ENCODE measurements around the gene TOP2B.

Gene TOP2B

GRCh38 chr3:25581823-25582222, 82.9 kb downstream of the TOP2B start:
- DNase-seq: no peak

- no peak for DNase-seq
These were observed 83.4 kb downstream of the TOP2B start for GRCh38 chr3:25581335-25581734.

GRCh38 chr3:25580534-25580933, 84.2 kb downstream of the TOP2B start:
- DNase-seq: no peak

GRCh38 chr3:25578059-25578458, 86.6 kb downstream of the TOP2B start:
- DNase-seq: no peak

- DNase-seq: no peak
These were observed 87.8 kb downstream of the TOP2B start for GRCh38 chr3:25576831-25577454.

- DNase-seq: no peak
These were observed 88.6 kb downstream of the TOP2B start for GRCh38 chr3:25576146-25576545.

GRCh38 chr3:25575001-25575400, 89.7 kb downstream of the TOP2B start:
- no peak for DNase-seq

GRCh38 chr3:25574172-25574765, 90.4 kb downstream of the TOP2B start:
- no peak for DNase-seq

- no peak for DNase-seq
These were observed 91.1 kb downstream of the TOP2B start for GRCh38 chr3:25573386-25574171.

- DNase-seq: no peak
These were observed 91.8 kb downstream of the TOP2B start for GRCh38 chr3:25572919-25573385.

- no peak for DNase-seq
These were observed 92.4 kb downstream of the TOP2B start for GRCh38 chr3:25572336-25572735.

GRCh38 chr3:25571285-25571684, 93.4 kb downstream of the TOP2B start:
- no peak for DNase-seq

- DNase-seq: no peak
These were observed 96.1 kb downstream of the TOP2B start for GRCh38 chr3:25568525-25569078.

- no peak for DNase-seq
These were observed 96.7 kb downstream of the TOP2B start for GRCh38 chr3:25567806-25568524.

- no peak for DNase-seq
These were observed 97.3 kb downstream of the TOP2B start for GRCh38 chr3:25567388-25567787.

- no peak for DNase-seq
These were observed 98.3 kb downstream of the TOP2B start for GRCh38 chr3:25566358-25566920.

- no peak for DNase-seq
These were observed 98.9 kb downstream of the TOP2B start for GRCh38 chr3:25565807-25566206.

- DNase-seq: no peak
These were observed 100.6 kb downstream of the TOP2B start for GRCh38 chr3:25564075-25564474.

GRCh38 chr3:25563601-25564000, 101.1 kb downstream of the TOP2B start:
- DNase-seq: no peak

GRCh38 chr3:25558796-25559195, 105.9 kb downstream of the TOP2B start:
- DNase-seq: no peak

GRCh38 chr3:25558121-25558520, 106.6 kb downstream of the TOP2B start:
- DNase-seq: peak; percentile 18

GRCh38 chr3:25557694-25558093, 107.0 kb downstream of the TOP2B start:
- DNase-seq: no peak

- no peak for DNase-seq
These were observed 108.3 kb downstream of the TOP2B start for GRCh38 chr3:25556447-25556846.
